Lung (tissue), 12 donors: Measurements from ENCODE around the gene VCP. TPM values are rescaled to one million over a fixed set of nuclear protein-coding genes. Genes with fewer than 3 reads are reported as not detected.

Experiments used
- ATAC-seq: fragments of 200-7000 bp; cut with Tn5 transposase; one replicate; pipeline ENCODE4 v1.9.1; 2020; ENCODE audit warnings: moderate number of reproducible peaks; ENCODE audit not compliant: insufficient read depth, low FRiP score
- DNase-seq, 3 donors: peaks; one replicate each; pipeline ENCODE4 v3.0.0-alpha.2; 2013 to 2017
- H3K27ac ChIP-seq, 2 donors: one replicate each; pipeline ENCODE4 v1.5.1; 2013; ENCODE audit warnings: mild to moderate bottlenecking in 2 of 2, moderate library complexity in 2 of 2, control low read depth in 1 of 2, inconsistent platforms in 1 of 2, low read depth in 1 of 2, low read length in 1 of 2
- H3K27me3 ChIP-seq, 3 donors: one replicate each; pipeline ENCODE4 v1.5.1; 2013; ENCODE audit warnings: low read length in 2 of 3; ENCODE audit not compliant: control insufficient read depth in 3 of 3, insufficient read depth in 3 of 3
- H3K36me3 ChIP-seq, 4 donors: one replicate each; pipeline ENCODE4 v1.5.1; 2013; ENCODE audit warnings: low read length in 4 of 4, mild to moderate bottlenecking in 1 of 4, moderate library complexity in 1 of 4; ENCODE audit not compliant: control insufficient read depth in 4 of 4, insufficient read depth in 4 of 4
- H3K4me1 ChIP-seq, 5 donors: one replicate each; pipeline ENCODE4 v1.5.1; 2013; ENCODE audit warnings: low read length in 5 of 5, mild to moderate bottlenecking in 2 of 5, moderate library complexity in 1 of 5; ENCODE audit not compliant: control insufficient read depth in 5 of 5, insufficient read depth in 5 of 5
- H3K4me3 ChIP-seq: one replicate; pipeline ENCODE4 v1.5.1; 2013; ENCODE audit warnings: mild to moderate bottlenecking, control low read depth, moderate library complexity
- H3K9ac ChIP-seq, 2 donors: one replicate each; pipeline ENCODE4 v1.5.1; 2013; ENCODE audit warnings: low read length in 2 of 2, control low read depth in 1 of 2; ENCODE audit not compliant: insufficient read depth in 1 of 2
- H3K9me3 ChIP-seq, 4 donors: one replicate each; pipeline ENCODE4 v1.5.1; 2013; ENCODE audit warnings: low read length in 3 of 4, mild to moderate bottlenecking in 1 of 4, moderate library complexity in 1 of 4; ENCODE audit not compliant: control insufficient read depth in 4 of 4, insufficient read depth in 3 of 4
- CTCF ChIP-seq: IDR thresholded peaks from 2 replicates; pipeline ENCODE4 v1.5.1; 2012; ENCODE audit warnings: mild to moderate bottlenecking; ENCODE audit errors: control extremely low read depth, extremely low read depth
- WGBS, 2 donors: extraction: QIAGEN DNeasy Blood & Tissue Kit; methylation state at CpG; one replicate each; pipeline ENCODE4 v1.1.7; 2013; 5-methylcytosine and 5-hydroxymethylcytosine counted together
- polyA plus RNA-seq, 2 donors: library from polyadenylated mRNA; stranded (reverse); fragments of 200-250 nt; gene quantifications; one replicate each; pipeline ENCODE4 v1.2.1, GENCODE V29; 2013
- total RNA-seq, 2 donors: library from RNA; depleted of rRNA in 1 of 2; stranded (reverse); fragments of >200 nt in 1 of 2; gene quantifications; one replicate each; pipeline ENCODE4 v1.2.1, GENCODE V29; 2014 to 2021
- donor health status: control.
- donor health status: control.
- donor health status: Bipolar disorder and iron deficiency.
- donor health status: healthy.
- donor health status: DM: yes; HTN: yes; CAD: no.

The VCP gene
- total and polyA plus RNA-seq, 4 donors = 58.5 to 249 (median 178) TPM

DNA sequence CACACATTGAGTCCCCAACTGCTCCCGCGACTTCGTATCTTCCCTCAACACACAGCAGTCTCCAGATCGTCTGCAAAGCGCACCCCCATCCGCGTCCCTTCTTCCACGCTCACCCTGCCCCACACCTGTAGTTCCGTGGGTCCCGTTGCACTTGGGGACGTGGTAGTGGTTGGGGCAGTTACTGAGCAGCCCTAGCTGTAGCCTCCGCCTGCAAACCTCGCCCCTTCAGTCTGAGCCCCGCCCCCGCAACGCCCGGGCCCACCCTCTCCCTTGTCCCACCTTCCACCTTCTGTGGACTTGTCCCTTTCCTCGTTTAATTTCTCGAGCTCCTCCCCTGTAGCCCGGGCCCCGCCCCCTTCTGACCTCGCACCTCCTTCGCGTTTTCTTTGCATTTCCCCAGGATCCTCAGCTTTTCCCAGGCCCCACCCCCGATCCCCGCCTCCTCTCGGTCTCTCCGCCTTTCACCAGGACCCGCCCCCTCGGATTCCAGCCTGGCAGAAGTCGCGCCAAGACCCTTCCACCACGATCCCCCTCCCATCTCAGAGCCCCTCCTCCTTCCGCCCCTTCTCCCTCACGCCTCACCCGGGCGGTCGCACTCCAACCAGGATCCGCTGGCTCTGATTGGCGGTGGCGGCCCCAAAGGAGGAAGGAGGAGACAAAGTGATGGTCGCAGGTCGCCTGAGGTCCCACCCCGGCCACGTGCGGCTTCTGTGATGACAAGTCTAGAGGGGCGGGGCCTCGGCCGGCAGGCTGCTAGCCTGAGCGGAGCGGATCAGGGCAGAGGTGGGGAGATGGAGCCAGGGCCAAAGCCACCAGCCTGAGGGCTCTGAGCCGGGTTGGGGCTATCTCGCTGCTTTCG lies 43.5 kb upstream of the VCP start, which contains the start of gene ATOSB:
Gene ATOSB, minus strand, starts transcription at position 183 of the 859 bp plus-strand sequence. CDS start 7,588 bp downstream, outside the sequence.
- DNase-seq (peak; percentile 99), ATAC-seq (peak; percentile 60)
- Histone ChIP-seq H3K4me1 (peaks cover 14 to 38% (median 24%) of the 10 kb centered on the region in 5 donors), H3K9ac (peak within 1 kb of the TSS in 1 of 2 donors; percentile 85), H3K9me3 (no peaks in the 10 kb centered on the region), H3K27ac (peak within 1 kb of the TSS; percentile 90 to 92), H3K36me3 (no peaks in the 10 kb centered on the region), H3K27me3 (no peaks in the 10 kb centered on the region), H3K4me3 (peak within 1 kb of the TSS; percentile 57)
- 0 to 1% methylated on average over 52 to 54 of the region's 54 CpGs for WGBS, 2 donors
- no peak for TF ChIP-seq CTCF

DNA sequence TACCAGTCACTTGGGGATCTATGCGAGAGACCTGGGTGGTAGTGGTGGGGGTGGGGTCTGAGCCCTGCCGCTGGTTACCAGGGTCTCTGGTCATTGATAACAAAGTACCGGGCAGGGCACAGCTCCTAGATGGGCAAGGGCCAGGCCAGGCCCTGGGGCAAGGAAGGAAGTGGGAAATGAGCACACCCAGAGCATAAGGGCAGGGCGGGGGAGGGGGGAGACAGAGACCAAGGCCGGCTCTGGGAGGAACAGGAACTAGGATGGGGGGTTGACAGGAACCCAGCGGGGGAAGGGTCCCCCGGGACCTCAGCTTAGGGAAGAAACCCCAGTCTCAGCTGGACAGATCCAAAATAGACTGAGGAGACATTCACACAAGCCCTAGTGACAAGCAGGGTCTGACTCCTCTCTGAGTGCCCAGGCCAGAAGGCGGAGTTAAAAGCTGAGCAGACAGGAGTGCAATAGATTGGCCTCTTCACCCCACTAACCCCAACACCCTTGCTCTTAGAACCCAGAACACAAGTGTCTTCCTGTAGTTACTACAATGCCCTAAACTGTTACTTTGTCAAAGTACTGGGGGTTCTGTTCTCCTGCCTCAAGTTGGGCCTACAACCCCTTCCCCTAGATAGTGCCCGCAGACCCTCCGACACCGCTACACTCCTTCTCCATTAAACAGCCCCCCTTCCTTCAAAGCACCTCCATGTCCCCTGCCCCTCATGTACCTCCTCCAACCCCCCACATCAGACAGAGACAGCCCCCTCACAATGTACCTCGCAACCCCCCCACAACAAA lies 42.6 kb upstream of the VCP start:
- Histone ChIP-seq H3K4me3 (peak overlapping the region; percentile 57), H3K36me3 (no peaks in the 10 kb centered on the region), H3K9ac (peak overlapping the region in 1 of 2 donors; percentile 85), H3K27ac (peak overlapping the region; percentile 90 to 92), H3K4me1 (peaks cover 14 to 46% (median 29%) of the 10 kb centered on the region in 5 donors), H3K9me3 (no peaks in the 10 kb centered on the region), H3K27me3 (no peaks in the 10 kb centered on the region)
- 7 to 10% methylated on average over 12 of the region's 12 CpGs for WGBS, 2 donors
- TF ChIP-seq CTCF = no peak
- DNase-seq (peak; percentile 28 to 53 (median 45)), ATAC-seq (no peak)

- DNase-seq = peak; percentile 90 to 94 (median 93)
- no peaks in the 10 kb centered on the region for H3K9me3 ChIP-seq
- no peaks in the 10 kb centered on the region for H3K27me3 ChIP-seq
- no peaks in the 10 kb centered on the region for H3K36me3 ChIP-seq
- H3K9ac ChIP-seq = peak overlapping the region in 1 of 2 donors; percentile 85
- TF ChIP-seq CTCF = no peak
- H3K27ac ChIP-seq = peak overlapping the region; percentile 90 to 92
- H3K4me1 ChIP-seq = peaks cover 14 to 48% (median 32%) of the 10 kb centered on the region in 5 donors
- ATAC-seq = peak; percentile 2
- peak overlapping the region; percentile 57 for H3K4me3 ChIP-seq
- WGBS, 2 donors = 2 to 4% methylated on average over 5 of the region's 5 CpGs
These were observed 41.9 kb upstream of the VCP start for GRCh38 chr9:35114113-35114839.
